Measurements from ENCODE around the gene FHIT.

The FHIT gene

GRCh38 chr3:59904296-59904695, 1347.0 kb downstream of the FHIT start:
- no peak for DNase-seq (ENCODE audit: low read depth)
- no peak for TF ChIP-seq CTCF (IDR thresholded peaks at IDR 0.05; ENCODE audit: control insufficient read depth, insufficient read depth, low read depth, low read length, missing control alignments)
- no peak overlapping the region for H3K4me3 ChIP-seq (ENCODE audit: control insufficient read depth, low read depth, low read length)

GRCh38 chr3:59899061-59899460, 1352.2 kb downstream of the FHIT start:
- no peak for DNase-seq (ENCODE audit: low read depth)

GRCh38 chr3:59895972-59896371, 1355.3 kb downstream of the FHIT start:
- DNase-seq (ENCODE audit: low read depth), result no peak
- TF ChIP-seq CTCF (IDR thresholded peaks at IDR 0.05; ENCODE audit: control insufficient read depth, insufficient read depth, low read depth, low read length, missing control alignments), result no peak

More at GRCh38 chr3:59899061-59899460, 1352.2 kb downstream of the FHIT start:
- no peak for TF ChIP-seq CTCF (IDR thresholded peaks at IDR 0.05; ENCODE audit: control insufficient read depth, insufficient read depth, low read depth, low read length, missing control alignments)
- no peak overlapping the region for H3K4me3 ChIP-seq (ENCODE audit: control insufficient read depth, low read depth, low read length)

GRCh38 chr3:59894425-59895121, 1356.7 kb downstream of the FHIT start:
- TF ChIP-seq CTCF (IDR thresholded peaks at IDR 0.05; ENCODE audit: control insufficient read depth, insufficient read depth, low read depth, low read length, missing control alignments), result no peak
- no peak for DNase-seq (ENCODE audit: low read depth)
- no peak overlapping the region for H3K4me3 ChIP-seq (ENCODE audit: control insufficient read depth, low read depth, low read length)

More at GRCh38 chr3:59895972-59896371, 1355.3 kb downstream of the FHIT start:
- H3K4me3 ChIP-seq (ENCODE audit: control insufficient read depth, low read depth, low read length), result no peak overlapping the region

GRCh38 chr3:59890639-59891038, 1360.6 kb downstream of the FHIT start:
- DNase-seq (ENCODE audit: low read depth), result no peak
- TF ChIP-seq CTCF (IDR thresholded peaks at IDR 0.05; ENCODE audit: control insufficient read depth, insufficient read depth, low read depth, low read length, missing control alignments), result no peak
- H3K4me3 ChIP-seq (ENCODE audit: control insufficient read depth, low read depth, low read length), result no peak overlapping the region

GRCh38 chr3:59886790-59887189, 1364.5 kb downstream of the FHIT start:
- no peak overlapping the region for H3K4me3 ChIP-seq (ENCODE audit: control insufficient read depth, low read depth, low read length)
- no peak for DNase-seq (ENCODE audit: low read depth)
- TF ChIP-seq CTCF (IDR thresholded peaks at IDR 0.05; ENCODE audit: control insufficient read depth, insufficient read depth, low read depth, low read length, missing control alignments), result no peak

Data from AG09309 (cell line).